WTC11 (cell line): ENCODE data around the gene AP2M1. TPM values are rescaled to one million over a fixed set of nuclear protein-coding genes. Genes with fewer than 3 reads are reported as not detected.

Source experiments
- ATAC-seq: fragments of 200-7000 bp; cut with Tn5 transposase; 2 replicates; pipeline ENCODE4 v1.10.0; 2021; ENCODE audit warnings: mild to moderate bottlenecking, moderate library complexity
- CTCF ChIA-PET: fragments of 300-600 bp; sonication (Branson Sonifier 250); formaldehyde crosslinking; loops from one replicate; lab custom pipeline; 2021; ENCODE audit warnings: antibody characterized with exemption; lab: Charles Lee
- POLR2A ChIA-PET: fragments of 350-600 bp; sonication (Branson Sonifier 250); formaldehyde crosslinking; loops from one replicate; lab custom pipeline; 2021; ENCODE audit warnings: antibody characterized with exemption; lab: Charles Lee
- DNase-seq: peaks from one replicate; pipeline ENCODE4 v3.0.0; 2021; ENCODE audit warnings: low spot score
- H3K27ac Mint-ChIP-seq: 2 replicates; pipeline ENCODE4 v1.8.0; 2021; ENCODE audit warnings: mixed read lengths
- H3K27me3 Mint-ChIP-seq: 2 replicates; pipeline ENCODE4 v1.8.0; 2021; ENCODE audit warnings: low read depth, mild to moderate bottlenecking, moderate library complexity, mixed read lengths
- H3K36me3 Mint-ChIP-seq: 2 replicates; pipeline ENCODE4 v1.8.0; 2021; ENCODE audit warnings: mixed read lengths
- H3K4me1 Mint-ChIP-seq: 2 replicates; pipeline ENCODE4 v1.8.0; 2022; ENCODE audit warnings: mixed read lengths
- H3K4me3 Mint-ChIP-seq: 2 replicates; pipeline ENCODE4 v1.8.0; 2021; ENCODE audit warnings: mild to moderate bottlenecking, moderate library complexity, mixed read lengths
- H3K9me3 Mint-ChIP-seq: 2 replicates; pipeline ENCODE4 v1.8.0; 2021; ENCODE audit warnings: mixed read lengths
- AFF4 ChIP-seq: sonication (generic); formaldehyde crosslinking; IDR thresholded peaks from 2 replicates; pipeline ENCODE4 v1.8.1; 2023; ENCODE audit warnings: mild to moderate bottlenecking, missing genetic modification reagents, borderline replicate concordance
- ATF1 ChIP-seq: sonication (generic); formaldehyde crosslinking; IDR thresholded peaks from 2 replicates; pipeline ENCODE4 v1.8.1; 2023; ENCODE audit warnings: mild to moderate bottlenecking, moderate library complexity, missing genetic modification reagents
- CREM ChIP-seq: sonication (generic); formaldehyde crosslinking; IDR thresholded peaks from 2 replicates; pipeline ENCODE4 v1.8.1; 2022; ENCODE audit warnings: mild to moderate bottlenecking, missing genetic modification reagents, moderate library complexity
- E2F4 ChIP-seq: sonication (generic); formaldehyde crosslinking; IDR thresholded peaks from 2 replicates; pipeline ENCODE4 v1.8.1; 2022; ENCODE audit warnings: low read depth, mild to moderate bottlenecking, moderate library complexity, missing genetic modification reagents, borderline replicate concordance
- FOXJ3 ChIP-seq: sonication (generic); formaldehyde crosslinking; IDR thresholded peaks from 2 replicates; pipeline ENCODE4 v1.9.0; 2021; ENCODE audit warnings: missing genetic modification reagents, mild to moderate bottlenecking, borderline replicate concordance
- FOXP1 ChIP-seq: sonication (generic); formaldehyde crosslinking; IDR thresholded peaks from 2 replicates; pipeline ENCODE4 v1.8.0; 2022; ENCODE audit warnings: missing genetic modification reagents, mild to moderate bottlenecking, moderate library complexity, borderline replicate concordance
- NFATC4 ChIP-seq: fragments of 250-450 bp; sonication (Bioruptor Pico); IDR thresholded peaks from 2 replicates; pipeline ENCODE4 v1.9.0; 2021; ENCODE audit warnings: mild to moderate bottlenecking
- NFYB ChIP-seq: sonication (generic); formaldehyde crosslinking; conservative IDR thresholded peaks from 2 replicates; pipeline ENCODE4 v1.8.0; 2022; ENCODE audit warnings: low read depth, missing genetic modification reagents
- STAT6 ChIP-seq: sonication (generic); formaldehyde crosslinking; conservative IDR thresholded peaks from 2 replicates; pipeline ENCODE4 v1.8.1; 2023; ENCODE audit warnings: mild to moderate bottlenecking, low read depth, missing genetic modification reagents, moderate library complexity
- TEAD1 ChIP-seq: sonication (generic); formaldehyde crosslinking; IDR thresholded peaks from 2 replicates; pipeline ENCODE4 v1.8.0; 2022; ENCODE audit warnings: mild to moderate bottlenecking, missing genetic modification reagents
- TEAD4 ChIP-seq: sonication (generic); formaldehyde crosslinking; IDR thresholded peaks from 2 replicates; pipeline ENCODE4 v1.8.0; 2022; ENCODE audit warnings: mild to moderate bottlenecking, missing genetic modification reagents
- USF2 ChIP-seq: sonication (generic); formaldehyde crosslinking; IDR thresholded peaks from 2 replicates; pipeline ENCODE4 v1.8.1; 2023; ENCODE audit warnings: mild to moderate bottlenecking, missing genetic modification reagents, moderate library complexity
- ZNF121 ChIP-seq: sonication (generic); formaldehyde crosslinking; IDR thresholded peaks from 2 replicates; pipeline ENCODE4 v1.8.0; 2023; ENCODE audit warnings: missing genetic modification reagents
- ZNF281 ChIP-seq: sonication (generic); formaldehyde crosslinking; IDR thresholded peaks from 2 replicates; pipeline ENCODE4 v1.8.0; 2023; ENCODE audit warnings: mild to moderate bottlenecking, missing genetic modification reagents
- ZNF396 ChIP-seq: fragments of 250-450 bp; sonication (Bioruptor Pico); IDR thresholded peaks from 2 replicates; pipeline ENCODE4 v1.8.0; 2021; ENCODE audit warnings: mild to moderate bottlenecking, moderate library complexity, borderline replicate concordance
- ZNF416 ChIP-seq: fragments of 250-450 bp; sonication (Bioruptor Pico); IDR thresholded peaks from 2 replicates; pipeline ENCODE4 v1.9.0; 2021; ENCODE audit warnings: mild to moderate bottlenecking, inconsistent platforms
- ZNF512 ChIP-seq: sonication (generic); formaldehyde crosslinking; IDR thresholded peaks from 2 replicates; pipeline ENCODE4 v1.8.1; 2022; ENCODE audit warnings: missing genetic modification reagents, borderline replicate concordance
- total RNA-seq: library from RNA; stranded (reverse); gene quantifications from 3 replicates; pipeline ENCODE4 v1.2.3, GENCODE V29; 2021

AP2M1 gene
- total RNA-seq, 1 experiment from 2014 or later, result 399 TPM

GRCh38 chr3:184230081-184230602 is 55.5 kb downstream of the AP2M1 start:
- ChIA-PET CTCF (interaction anchor here (1.0 to 5.3 kb wide), 6 partner anchors 9 to 326 kb away, joined by 3 to 88 read pairs (median 6); partner anchors contain the start of genes CAMK2N2 and EEF1AKMT4), POLR2A (interaction anchor here (0.6 kb wide), 2 partner anchors 9 to 351 kb away, joined by 3 to 5 read pairs; no protein-coding TSS in a partner anchor)
- Mint-ChIP-seq H3K36me3 (no peaks in the 10 kb centered on the region), H3K27me3 (peaks cover 71% of the 10 kb centered on the region), H3K27ac (no peak overlapping the region), H3K4me3 (peak overlapping the region; percentile 34; the same call in 1 of the 2 replicates), H3K9me3 (no peaks in the 10 kb centered on the region), H3K4me1 (peaks cover 8% of the 10 kb centered on the region; the same call in 1 of the 2 replicates)
- DNase-seq, result no peak
- TF ChIP-seq ATF1, result no peak
- TF ChIP-seq CREM (CRISPR knock-in tag), result no peak
- no peak for ATAC-seq

GRCh38 chr3:184230603-184231528 is 56.2 kb downstream of the AP2M1 start:
- ATAC-seq (peak; percentile 7), DNase-seq (peak; percentile 48)
- H3K27me3 Mint-ChIP-seq, result peaks cover 66% of the 10 kb centered on the region
- H3K36me3 Mint-ChIP-seq, result no peaks in the 10 kb centered on the region
- CTCF ChIA-PET, result interaction anchor here (1.0 to 5.3 kb wide), 5 partner anchors 9 to 58 kb away, joined by 3 to 88 read pairs (median 6); partner anchors contain the start of genes CAMK2N2 and EEF1AKMT4
- H3K9me3 Mint-ChIP-seq, result no peaks in the 10 kb centered on the region
- POLR2A ChIA-PET, result interaction anchor here (0.6 kb wide), 1 partner anchor 351 kb away, joined by 5 read pairs; no protein-coding TSS in a partner anchor
- peak overlapping the region; percentile 70 for H3K4me3 Mint-ChIP-seq
- no peak overlapping the region for H3K27ac Mint-ChIP-seq
- peaks cover 8% of the 10 kb centered on the region; the same call in 1 of the 2 replicates for H3K4me1 Mint-ChIP-seq
- TF ChIP-seq ZNF281 (CRISPR knock-in tag), result no peak
- TF ChIP-seq NFATC4 (CRISPR knock-in tag), result no peak
- no peak for TF ChIP-seq ZNF416 (CRISPR knock-in tag)
- no peak for TF ChIP-seq FOXJ3
- TF ChIP-seq NFYB, result no peak
- TF ChIP-seq ZNF512, result no peak
- no peak for TF ChIP-seq TEAD1 (CRISPR knock-in tag)
- TF ChIP-seq STAT6, result 0 out of 2 replicates have a peak, but pooled peaks have one; percentile 61
- TF ChIP-seq TEAD4 (CRISPR knock-in tag), result no peak
- TF ChIP-seq ZNF396 (CRISPR knock-in tag), result no peak
- no peak for TF ChIP-seq AFF4
- 0 out of 2 replicates have a peak, but pooled peaks have one; percentile 19 for TF ChIP-seq USF2 (CRISPR knock-in tag)
- TF ChIP-seq FOXP1, result peak; percentile 59; the same call in 1 of the 2 replicates
- TF ChIP-seq E2F4 (CRISPR knock-in tag), result no peak
- no peak for TF ChIP-seq ZNF121 (CRISPR knock-in tag)
